ENCODE results near the gene TGFB3. TPM values are rescaled to one million over a fixed set of nuclear protein-coding genes. Genes with fewer than 3 reads are reported as not detected.

Gene TGFB3
- total RNA-seq, 3 donors from 2014 or later (not counting 1 experiment from before 2014, with no cell fraction given) = 10.6 to 12.8 (median 12.3) TPM

DNA sequence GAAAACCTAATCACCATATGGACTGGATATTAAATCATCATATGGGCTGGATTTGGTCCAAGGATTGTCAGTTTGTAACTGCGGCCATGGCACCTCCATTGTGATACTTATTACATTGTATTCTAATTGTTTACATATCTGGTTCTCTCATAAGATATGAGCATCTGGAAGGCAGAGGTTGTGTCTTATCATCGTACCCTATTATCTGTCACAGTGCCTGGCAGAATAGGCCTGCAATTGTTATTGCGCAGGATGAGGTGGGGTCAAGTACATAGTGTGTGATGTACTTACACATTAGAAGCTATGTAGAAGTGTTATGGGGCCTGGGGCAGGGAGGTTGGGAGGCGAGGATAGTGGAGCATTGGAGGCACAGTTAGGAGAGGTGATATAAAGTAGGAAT, 8.5 kb upstream of the TGFB3 start:
- Mint-ChIP-seq H3K4me1 (peaks cover 12 to 16% of the 10 kb centered on the region in 2 donors), H3K36me3 (peaks cover 17% of the 10 kb centered on the region), H3K27me3 (ENCODE audit: low read depth in 2 of 2) (no peaks in the 10 kb centered on the region), H3K9me3 (no peaks in the 10 kb centered on the region), H3K27ac (no peak overlapping the region), H3K4me3 (no peak overlapping the region)
- DNase-seq (no peak), ATAC-seq (no peak)
- Histone ChIP-seq H3K4me1 (ENCODE audit: control insufficient read depth, insufficient read depth, low read length) (peaks cover 10% of the 10 kb centered on the region), H3K27me3 (ENCODE audit: control insufficient read depth, insufficient read depth, low read length) (no peaks in the 10 kb centered on the region), H3K27ac (ENCODE audit: low read length) (no peak overlapping the region), H3K4me3 (ENCODE audit: low read length) (no peak overlapping the region), H3K36me3 (ENCODE audit: control insufficient read depth, insufficient read depth, low read length) (peaks cover 4% of the 10 kb centered on the region), H3K9me3 (ENCODE audit: control insufficient read depth, insufficient read depth, low read length) (no peaks in the 10 kb centered on the region)
- 95% methylated on average over 3 of the region's 4 CpGs for WGBS (ENCODE audit: insufficient coverage)
- TF ChIP-seq, protein P1, sequence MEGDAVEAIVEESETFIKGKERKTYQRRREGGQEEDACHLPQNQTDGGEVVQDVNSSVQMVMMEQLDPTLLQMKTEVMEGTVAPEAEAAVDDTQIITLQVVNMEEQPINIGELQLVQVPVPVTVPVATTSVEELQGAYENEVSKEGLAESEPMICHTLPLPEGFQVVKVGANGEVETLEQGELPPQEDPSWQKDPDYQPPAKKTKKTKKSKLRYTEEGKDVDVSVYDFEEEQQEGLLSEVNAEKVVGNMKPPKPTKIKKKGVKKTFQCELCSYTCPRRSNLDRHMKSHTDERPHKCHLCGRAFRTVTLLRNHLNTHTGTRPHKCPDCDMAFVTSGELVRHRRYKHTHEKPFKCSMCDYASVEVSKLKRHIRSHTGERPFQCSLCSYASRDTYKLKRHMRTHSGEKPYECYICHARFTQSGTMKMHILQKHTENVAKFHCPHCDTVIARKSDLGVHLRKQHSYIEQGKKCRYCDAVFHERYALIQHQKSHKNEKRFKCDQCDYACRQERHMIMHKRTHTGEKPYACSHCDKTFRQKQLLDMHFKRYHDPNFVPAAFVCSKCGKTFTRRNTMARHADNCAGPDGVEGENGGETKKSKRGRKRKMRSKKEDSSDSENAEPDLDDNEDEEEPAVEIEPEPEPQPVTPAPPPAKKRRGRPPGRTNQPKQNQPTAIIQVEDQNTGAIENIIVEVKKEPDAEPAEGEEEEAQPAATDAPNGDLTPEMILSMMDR (IDR thresholded peaks at IDR 0.05) = no peak
- intact Hi-C loops (cut with micrococcal nuclease) = no loop called here

DNA sequence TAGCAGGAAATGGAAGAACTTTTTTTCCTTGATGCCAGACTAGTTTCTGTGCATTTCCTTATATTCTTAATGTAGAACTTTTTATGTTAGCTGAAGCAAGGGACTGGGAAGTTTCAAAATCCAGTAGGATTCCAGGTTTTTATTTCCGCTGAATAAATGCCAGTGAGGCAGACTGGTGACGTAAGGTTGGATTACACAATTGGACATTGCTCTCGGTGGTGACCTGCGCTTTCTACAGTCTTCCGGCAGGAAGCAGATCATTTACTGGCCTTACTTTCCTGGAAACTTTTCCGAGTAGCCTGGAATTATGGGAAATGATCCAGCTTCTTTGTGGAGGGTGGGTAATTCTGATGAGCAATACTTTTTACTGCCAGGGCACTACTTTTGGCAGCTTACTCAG, 7.3 kb upstream of the TGFB3 start:
- H3K4me1 ChIP-seq (ENCODE audit: control insufficient read depth, insufficient read depth, low read length) = peaks cover 11% of the 10 kb centered on the region
- no peak overlapping the region for H3K4me3 ChIP-seq (ENCODE audit: low read length)
- Mint-ChIP-seq H3K4me3 (no peak overlapping the region), H3K36me3 (peaks cover 12% of the 10 kb centered on the region), H3K27me3 (ENCODE audit: low read depth in 2 of 2) (no peaks in the 10 kb centered on the region), H3K9me3 (no peaks in the 10 kb centered on the region), H3K4me1 (peaks cover 14 to 16% of the 10 kb centered on the region in 2 donors), H3K27ac (no peak overlapping the region)
- intact Hi-C loops (cut with micrococcal nuclease) = no loop called here
- WGBS (ENCODE audit: insufficient coverage) = 98% methylated on average over 6 of the region's 6 CpGs
- no peaks in the 10 kb centered on the region for H3K27me3 ChIP-seq (ENCODE audit: control insufficient read depth, insufficient read depth, low read length)
- no peak for DNase-seq
- ATAC-seq = no peak
- no peaks in the 10 kb centered on the region for H3K36me3 ChIP-seq (ENCODE audit: control insufficient read depth, insufficient read depth, low read length)
- TF ChIP-seq, protein P1 (IDR thresholded peaks at IDR 0.05) = no peak
- no peaks in the 10 kb centered on the region for H3K9me3 ChIP-seq (ENCODE audit: control insufficient read depth, insufficient read depth, low read length)
- no peak overlapping the region for H3K27ac ChIP-seq (ENCODE audit: low read length)

DNA sequence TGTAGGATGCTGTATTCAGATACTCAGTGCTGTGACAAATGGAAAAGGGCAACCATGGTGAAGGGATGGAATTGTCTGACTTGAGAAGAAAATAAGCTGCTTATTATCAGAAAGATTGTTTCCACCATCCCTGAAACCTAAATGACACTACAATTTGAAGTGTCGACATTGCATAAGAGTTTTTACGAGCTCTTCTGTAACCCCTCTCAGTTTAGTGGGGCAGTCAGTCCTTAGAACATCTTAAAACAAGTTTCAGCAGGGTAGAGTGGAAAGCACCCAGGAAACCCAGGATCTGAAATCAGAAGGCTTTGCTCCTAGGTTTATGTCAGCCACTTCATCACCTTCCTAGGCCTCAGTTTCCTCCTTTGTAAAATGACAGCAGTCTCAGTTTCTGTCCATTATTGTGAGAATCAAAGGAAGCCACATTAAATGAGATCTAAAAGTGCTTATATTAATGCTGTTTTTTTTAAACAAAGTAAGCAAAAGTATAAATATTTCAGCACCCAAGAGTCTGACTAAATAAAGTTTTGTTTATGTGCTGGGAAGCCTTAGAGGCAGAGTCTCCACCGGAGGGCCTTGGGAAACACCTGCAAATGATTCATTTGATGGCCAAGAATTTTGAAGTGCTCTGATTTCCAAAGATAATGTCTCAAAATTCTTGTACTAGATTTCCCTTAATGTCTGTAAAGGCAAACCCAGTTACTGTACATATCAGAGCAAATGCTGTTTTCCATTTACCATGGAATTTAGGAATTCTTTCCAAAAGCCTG, 5.6 kb upstream of the TGFB3 start:
- TF ChIP-seq, protein P1 (IDR thresholded peaks at IDR 0.05) = no peak
- Mint-ChIP-seq H3K27me3 (ENCODE audit: low read depth in 2 of 2) (no peaks in the 10 kb centered on the region), H3K4me1 (peaks cover 14 to 16% of the 10 kb centered on the region in 2 donors), H3K9me3 (no peaks in the 10 kb centered on the region), H3K4me3 (peak overlapping the region; percentile 90), H3K36me3 (peaks cover 8% of the 10 kb centered on the region), H3K27ac (peak overlapping the region in 1 of 2 donors; percentile 93)
- H3K27me3 ChIP-seq (ENCODE audit: control insufficient read depth, insufficient read depth, low read length) = no peaks in the 10 kb centered on the region
- intact Hi-C loops (cut with micrococcal nuclease) = no loop called here
- DNase-seq (no peak), ATAC-seq (no peak)
- WGBS (ENCODE audit: insufficient coverage) = 93% methylated on average over 3 of the region's 3 CpGs
- no peaks in the 10 kb centered on the region for H3K9me3 ChIP-seq (ENCODE audit: control insufficient read depth, insufficient read depth, low read length)
- H3K4me3 ChIP-seq (ENCODE audit: low read length) = no peak overlapping the region
- peaks cover 16% of the 10 kb centered on the region for H3K4me1 ChIP-seq (ENCODE audit: control insufficient read depth, insufficient read depth, low read length)
- H3K36me3 ChIP-seq (ENCODE audit: control insufficient read depth, insufficient read depth, low read length) = no peaks in the 10 kb centered on the region
- no peak overlapping the region for H3K27ac ChIP-seq (ENCODE audit: low read length)

DNA sequence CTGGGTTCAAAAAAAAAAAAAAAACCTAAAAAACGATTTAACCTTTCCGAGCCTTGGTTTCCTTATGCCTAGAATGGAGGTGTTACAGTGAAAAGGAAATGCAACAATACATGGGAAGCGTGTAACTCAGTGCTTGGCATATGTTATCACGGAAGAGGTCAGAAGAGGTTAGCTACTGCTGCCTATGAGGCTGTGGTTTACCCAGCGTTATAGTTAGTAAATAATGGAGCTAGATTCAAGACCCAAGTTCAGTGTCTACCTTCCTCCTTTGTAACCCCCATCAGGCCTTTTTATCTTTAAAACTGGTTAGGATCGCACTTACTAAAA, 4.6 kb upstream of the TGFB3 start:
- intact Hi-C loops (cut with micrococcal nuclease) = no loop called here
- H3K4me3 Mint-ChIP-seq = peak overlapping the region; percentile 90
- DNase-seq (no peak), ATAC-seq (no peak)
- peaks cover 22% of the 10 kb centered on the region for H3K4me1 ChIP-seq (ENCODE audit: control insufficient read depth, insufficient read depth, low read length)
- no peak overlapping the region for H3K27ac ChIP-seq (ENCODE audit: low read length)
- peak overlapping the region; percentile 72 for H3K4me3 ChIP-seq (ENCODE audit: low read length)
- no peaks in the 10 kb centered on the region for H3K9me3 ChIP-seq (ENCODE audit: control insufficient read depth, insufficient read depth, low read length)
- H3K36me3 Mint-ChIP-seq = peaks cover 8% of the 10 kb centered on the region
- TF ChIP-seq, protein P1 (IDR thresholded peaks at IDR 0.05) = no peak
- WGBS (ENCODE audit: insufficient coverage) = 52% methylated on average over 6 of the region's 6 CpGs
- H3K4me1 Mint-ChIP-seq = peaks cover 21 to 23% of the 10 kb centered on the region in 2 donors
- no peaks in the 10 kb centered on the region for H3K36me3 ChIP-seq (ENCODE audit: control insufficient read depth, insufficient read depth, low read length)
- no peaks in the 10 kb centered on the region for H3K27me3 Mint-ChIP-seq (ENCODE audit: low read depth in 2 of 2)
- no peaks in the 10 kb centered on the region for H3K9me3 Mint-ChIP-seq
- no peaks in the 10 kb centered on the region for H3K27me3 ChIP-seq (ENCODE audit: control insufficient read depth, insufficient read depth, low read length)
- peak overlapping the region; percentile 79 to 93 for H3K27ac Mint-ChIP-seq
